WI38 (cell line): ENCODE data around the gene COL4A1.

Source experiments
- H3K4me3 ChIP-seq: 2 replicates; pipeline ENCODE4 v1.5.1; 2011; ENCODE audit warnings: low read depth, mild to moderate bottlenecking, control low read depth, low read length
- CTCF ChIP-seq: IDR thresholded peaks from 2 replicates; pipeline ENCODE4 v1.5.1; 2012; ENCODE audit warnings: low read depth, mild to moderate bottlenecking, control low read depth, low read length

COL4A1 gene

GRCh38 chr13:110230661-110231347 lies 76.2 kb downstream of the COL4A1 start:
- no peak for TF ChIP-seq CTCF
- no peak overlapping the region for H3K4me3 ChIP-seq

- H3K4me3 ChIP-seq: no peak overlapping the region
- TF ChIP-seq CTCF: no peak
These were observed 76.9 kb downstream of the COL4A1 start for GRCh38 chr13:110229905-110230563.

GRCh38 chr13:110228936-110229904 lies 77.7 kb downstream of the COL4A1 start:
- H3K4me3 ChIP-seq: no peak overlapping the region
- no peak for TF ChIP-seq CTCF

- H3K4me3 ChIP-seq: no peak overlapping the region
- TF ChIP-seq CTCF: no peak
These were observed 78.9 kb downstream of the COL4A1 start for GRCh38 chr13:110227864-110228643.

- H3K4me3 ChIP-seq: no peak overlapping the region
- TF ChIP-seq CTCF: no peak
These were observed 79.5 kb downstream of the COL4A1 start for GRCh38 chr13:110227416-110227815.

- no peak for TF ChIP-seq CTCF
- no peak overlapping the region for H3K4me3 ChIP-seq
These were observed 81.1 kb downstream of the COL4A1 start for GRCh38 chr13:110225609-110226574.
